Endothelial cell of umbilical vein (primary cell): ENCODE measurements around the gene GGA2. TPM values are rescaled to one million over a fixed set of nuclear protein-coding genes. Genes with fewer than 3 reads are reported as not detected.

Experiments
- BruUV-seq: library from RNA; stranded (reverse); fragments of 400-500 nt; replicated peaks from 2 replicates; lab custom pipeline; 2021; lab: Mats Ljungman, UMichigan
- CTCF ChIA-PET: fragments of 300-600, 350-600 bp; sonication (Branson Sonifier 250); formaldehyde crosslinking; loops from one replicate; lab custom pipeline; 2021; ENCODE audit warnings: antibody characterized with exemption, inconsistent platforms; lab: Charles Lee
- POLR2A ChIA-PET: fragments of 300-600, 350-600 bp; sonication (Branson Sonifier 250); formaldehyde crosslinking; loops from one replicate; lab custom pipeline; 2021; ENCODE audit warnings: antibody characterized with exemption, inconsistent platforms; lab: Charles Lee
- DNase-seq: peaks from one replicate; pipeline ENCODE4 v3.0.0-alpha.2; 2011; ENCODE audit warnings: low read depth, low spot score
- FAIRE-seq: peaks from 2 replicates; lab custom pipeline; 2011; peaks lifted over from hg19 to GRCh38; lab: Jason Lieb, UNC
- H2AFZ ChIP-seq: 2 replicates; pipeline ENCODE4 v1.6.0; 2012; ENCODE audit warnings: low read depth, low read length, control low read depth, inconsistent platforms
- H3K27ac ChIP-seq: 2 replicates; pipeline ENCODE4 v1.5.1; 2011; ENCODE audit warnings: low read depth, mild to moderate bottlenecking, control low read depth, low read length, moderate library complexity; ENCODE audit not compliant: insufficient read depth
- H3K27me3 ChIP-seq, 2 experiments: 2 replicates each; pipeline versions ENCODE4 v1.6.0 to v1.6.1; 2011; ENCODE audit warnings: low read length in 2 of 2, mixed read lengths in 1 of 2; ENCODE audit not compliant: control insufficient read depth in 2 of 2, insufficient read depth in 2 of 2
- H3K36me3 ChIP-seq, 2 experiments: 2 replicates in 1 of 2; 3 replicates in 1 of 2; pipeline ENCODE4 v1.5.1; 2011; ENCODE audit warnings: low read length in 2 of 2, mild to moderate bottlenecking in 1 of 2, moderate library complexity in 1 of 2; ENCODE audit not compliant: control insufficient read depth in 2 of 2, insufficient read depth in 2 of 2; ENCODE audit errors: extremely low read depth in 1 of 2
- H3K4me1 ChIP-seq: 3 replicates; pipeline ENCODE4 v1.5.1; 2011; ENCODE audit warnings: mild to moderate bottlenecking, low read length; ENCODE audit not compliant: control insufficient read depth, insufficient read depth; ENCODE audit errors: extremely low read depth
- H3K4me2 ChIP-seq: 2 replicates; pipeline ENCODE4 v1.6.1; 2011; ENCODE audit warnings: low read length, control low read depth, mixed read lengths; ENCODE audit not compliant: insufficient read depth
- H3K4me3 ChIP-seq, 3 experiments: fragments of 200-600 bp in 1 of 3; sonication (generic), shearing (Covaris generic) in 1 of 3; replicated peaks in 1 of 3; 2 replicates each; pipeline ENCODE4 v1.5.1; 2011 to 2016; ENCODE audit warnings: control low read depth in 3 of 3, low read length in 3 of 3, mild to moderate bottlenecking in 2 of 3, inconsistent platforms in 1 of 3, low read depth in 1 of 3, moderate library complexity in 1 of 3; ENCODE audit not compliant: insufficient read depth in 1 of 3
- H3K79me2 ChIP-seq: 2 replicates; pipeline ENCODE4 v1.6.0; 2012; ENCODE audit warnings: low read length, inconsistent platforms; ENCODE audit not compliant: control insufficient read depth, insufficient read depth
- H3K9ac ChIP-seq: replicated peaks from 2 replicates; pipeline ENCODE3; 2011; ENCODE audit warnings: low read length, control low read depth; ENCODE audit not compliant: insufficient read depth; ENCODE audit errors: extremely low read depth
- H3K9me1 ChIP-seq: replicated peaks from 3 replicates; pipeline ENCODE4 v1.6.0; 2011; ENCODE audit warnings: mild to moderate bottlenecking, low read length; ENCODE audit not compliant: control insufficient read depth, insufficient read depth; ENCODE audit errors: extremely low read depth
- H3K9me3 ChIP-seq: replicated peaks from 2 replicates; pipeline ENCODE4 v1.5.1; 2012; ENCODE audit warnings: low read length, inconsistent platforms; ENCODE audit not compliant: control insufficient read depth, insufficient read depth
- H4K20me1 ChIP-seq: replicated peaks from 2 replicates; pipeline ENCODE3; 2011; ENCODE audit warnings: mild to moderate bottlenecking, low read length; ENCODE audit not compliant: control insufficient read depth, insufficient read depth; ENCODE audit errors: extremely low read depth
- EZH2 ChIP-seq: IDR thresholded peaks from 2 replicates; pipeline ENCODE4 v1.6.1; 2012; ENCODE audit warnings: borderline replicate concordance, low read depth, mild to moderate bottlenecking, moderate library complexity, low read length, inconsistent platforms; ENCODE audit not compliant: severe bottlenecking
- FOS ChIP-seq: IDR thresholded peaks from 2 replicates; pipeline ENCODE4 v1.6.1; 2011; ENCODE audit warnings: mild to moderate bottlenecking, low read length, moderate library complexity, borderline replicate concordance; ENCODE audit not compliant: insufficient read depth
- GATA2 ChIP-seq: IDR thresholded peaks from 2 replicates; pipeline ENCODE4 v1.7.0; 2011; ENCODE audit warnings: low read depth, mild to moderate bottlenecking, moderate library complexity, mixed read lengths, low read length; ENCODE audit not compliant: insufficient read length, insufficient read depth
- JUN ChIP-seq: IDR thresholded peaks from 2 replicates; pipeline ENCODE4 v1.6.1; 2011; ENCODE audit warnings: borderline replicate concordance, low read depth; ENCODE audit not compliant: insufficient read length, insufficient read depth
- MYC ChIP-seq: IDR thresholded peaks from one replicate; pipeline ENCODE4 v1.6.1; 2011; ENCODE audit warnings: mild to moderate bottlenecking, low read depth, low read length
- POLR2A ChIP-seq: IDR thresholded peaks from 2 replicates; pipeline ENCODE4 v1.6.1; 2012; ENCODE audit warnings: low read depth, mild to moderate bottlenecking, control low read depth, low read length
- POLR2AphosphoS5 ChIP-seq: IDR thresholded peaks from 2 replicates; pipeline ENCODE4 v1.6.1; 2012; ENCODE audit warnings: low read depth, mild to moderate bottlenecking, control low read depth, low read length, moderate library complexity; ENCODE audit not compliant: insufficient read depth
- dilution Hi-C: fragments of 300-500 bp; cut with MboI; formaldehyde crosslinking; loops from one replicate; pipeline ENCODE4 v1.15.0; 2019; ENCODE audit warnings: low sequenced_read_pairs; ENCODE audit not compliant: extremely low pct_ligation_motif_present
- intact Hi-C: fragments of 100-400 bp; cut with micrococcal nuclease; formaldehyde crosslinking; loops from one replicate; pipeline ENCODE4 v1.10.0; 2022
- polyA plus RNA-seq, 4 experiments: library from polyadenylated mRNA; depleted of rRNA in 3 of 4; stranded (reverse) in 3 of 4; unstranded in 1 of 4; fragments of >200 nt; gene quantifications; 2 replicates each; pipeline versions ENCODE4 v1.2.1 to v1.2.3, GENCODE V29; 2011 to 2012; ENCODE audit warnings: missing spikeins in 1 of 4
- total RNA-seq: library from RNA; stranded (reverse); gene quantifications from 2 replicates; pipeline ENCODE4 v1.2.3, GENCODE V29; 2021
- TF ChIP-seq, protein P1 (sequence below): IDR thresholded peaks from 2 replicates; pipeline ENCODE4 v1.6.1; 2011; ENCODE audit not compliant: insufficient read depth, insufficient read length
- TF ChIP-seq, protein P2 (sequence below), 2 donors: IDR thresholded peaks; 1 replicate in 1 of 2; 2 replicates in 1 of 2; pipeline ENCODE4 v1.5.1; 2011; ENCODE audit warnings: low read length in 2 of 2, mild to moderate bottlenecking in 2 of 2, moderate library complexity in 2 of 2, control low read depth in 1 of 2, inconsistent platforms in 1 of 2, low read depth in 1 of 2; ENCODE audit not compliant: insufficient read depth in 1 of 2; ENCODE audit errors: extremely low read depth in 1 of 2

GGA2 gene
- total and polyA plus RNA-seq, 2 donors (not counting 3 experiments of a cell fraction or from before 2014, with no cell fraction given): 33.3 to 73.1 TPM

DNA sequence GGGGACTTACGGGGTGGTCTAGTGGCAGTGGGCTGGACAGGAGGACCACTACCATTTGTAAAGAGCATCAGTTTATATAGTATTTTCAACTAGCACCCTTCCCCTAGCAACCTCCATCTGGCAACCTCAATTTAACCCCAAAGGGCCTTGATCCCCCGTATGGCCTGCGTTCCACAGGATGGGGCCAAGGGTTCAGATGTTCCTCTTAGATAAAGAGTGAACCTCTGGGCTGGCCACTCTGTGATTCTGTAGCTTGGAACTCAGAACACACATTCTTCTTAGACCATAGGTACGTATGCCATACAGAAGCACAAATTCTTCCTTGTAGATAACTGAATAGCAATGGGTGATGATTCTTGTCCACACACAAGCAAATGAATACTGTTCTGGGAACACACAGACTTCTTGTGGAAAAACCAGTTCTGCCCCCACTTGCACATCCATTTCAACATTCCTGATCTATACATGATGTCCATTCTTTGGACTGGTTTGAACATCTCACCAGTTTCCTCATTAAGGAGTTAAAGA, 1.9 kb upstream of the GGA2 start:
- intact Hi-C loops: no loop called here
- Histone ChIP-seq H3K9ac (no peak overlapping the region), H3K4me3 (no peak overlapping the region), H3K36me3 (no peaks in the 10 kb centered on the region), H3K79me2 (peaks cover 24% of the 10 kb centered on the region), H2AFZ (no peak overlapping the region), H3K4me2 (no peak overlapping the region), H4K20me1 (no peaks in the 10 kb centered on the region), H3K9me3 (no peaks in the 10 kb centered on the region), H3K9me1 (no peaks in the 10 kb centered on the region), H3K4me1 (no peaks in the 10 kb centered on the region), H3K27ac (no peak overlapping the region), H3K27me3 (no peaks in the 10 kb centered on the region)
- no peak for FAIRE-seq
- no peak for TF ChIP-seq GATA2
- TF ChIP-seq, protein P1, sequence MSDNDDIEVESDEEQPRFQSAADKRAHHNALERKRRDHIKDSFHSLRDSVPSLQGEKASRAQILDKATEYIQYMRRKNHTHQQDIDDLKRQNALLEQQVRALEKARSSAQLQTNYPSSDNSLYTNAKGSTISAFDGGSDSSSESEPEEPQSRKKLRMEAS: no peak
- TF ChIP-seq EZH2: no peak
- no peak for TF ChIP-seq POLR2A
- TF ChIP-seq, protein P2, sequence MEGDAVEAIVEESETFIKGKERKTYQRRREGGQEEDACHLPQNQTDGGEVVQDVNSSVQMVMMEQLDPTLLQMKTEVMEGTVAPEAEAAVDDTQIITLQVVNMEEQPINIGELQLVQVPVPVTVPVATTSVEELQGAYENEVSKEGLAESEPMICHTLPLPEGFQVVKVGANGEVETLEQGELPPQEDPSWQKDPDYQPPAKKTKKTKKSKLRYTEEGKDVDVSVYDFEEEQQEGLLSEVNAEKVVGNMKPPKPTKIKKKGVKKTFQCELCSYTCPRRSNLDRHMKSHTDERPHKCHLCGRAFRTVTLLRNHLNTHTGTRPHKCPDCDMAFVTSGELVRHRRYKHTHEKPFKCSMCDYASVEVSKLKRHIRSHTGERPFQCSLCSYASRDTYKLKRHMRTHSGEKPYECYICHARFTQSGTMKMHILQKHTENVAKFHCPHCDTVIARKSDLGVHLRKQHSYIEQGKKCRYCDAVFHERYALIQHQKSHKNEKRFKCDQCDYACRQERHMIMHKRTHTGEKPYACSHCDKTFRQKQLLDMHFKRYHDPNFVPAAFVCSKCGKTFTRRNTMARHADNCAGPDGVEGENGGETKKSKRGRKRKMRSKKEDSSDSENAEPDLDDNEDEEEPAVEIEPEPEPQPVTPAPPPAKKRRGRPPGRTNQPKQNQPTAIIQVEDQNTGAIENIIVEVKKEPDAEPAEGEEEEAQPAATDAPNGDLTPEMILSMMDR (IDR thresholded peaks at IDR 0.05; ENCODE audit: extremely low read depth in 1 of 2, insufficient read depth in 1 of 2, low read depth in 1 of 2, low read length in 2 of 2): no peak
- no peak for TF ChIP-seq JUN
- TF ChIP-seq POLR2AphosphoS5: no peak
- TF ChIP-seq MYC: no peak
- TF ChIP-seq FOS: no peak
- ChIA-PET CTCF (no interaction called here), POLR2A (no interaction called here)
- dilution Hi-C loops: no loop called here
- DNase-seq: no peak
- BruUV-seq: no TSS peak
